Osteocyte (in vitro differentiated cells): Measurements from ENCODE around the gene ETV5. TPM values are rescaled to one million over a fixed set of nuclear protein-coding genes. Genes with fewer than 3 reads are reported as not detected.

Experiments
- DNase-seq: peaks from one replicate; pipeline ENCODE4 v3.0.0; 2021; ENCODE audit warnings: mixed read lengths; ENCODE audit not compliant: unreplicated experiment; ENCODE audit errors: extremely low spot score
- H3K27ac Mint-ChIP-seq: one replicate; pipeline ENCODE4 v1.8.0; 2021; ENCODE audit warnings: mild to moderate bottlenecking, mixed read lengths; ENCODE audit not compliant: unreplicated experiment
- H3K27me3 Mint-ChIP-seq: one replicate; pipeline ENCODE4 v1.8.0; 2021; ENCODE audit warnings: mixed read lengths; ENCODE audit not compliant: unreplicated experiment
- H3K36me3 Mint-ChIP-seq: one replicate; pipeline ENCODE4 v1.8.0; 2021; ENCODE audit warnings: mixed read lengths; ENCODE audit not compliant: unreplicated experiment
- H3K4me1 Mint-ChIP-seq: one replicate; pipeline ENCODE4 v1.8.0; 2021; ENCODE audit warnings: mixed read lengths; ENCODE audit not compliant: unreplicated experiment
- H3K4me3 Mint-ChIP-seq: one replicate; pipeline ENCODE4 v1.8.0; 2021; ENCODE audit warnings: mild to moderate bottlenecking, moderate library complexity, mixed read lengths; ENCODE audit not compliant: unreplicated experiment
- H3K9me3 Mint-ChIP-seq: one replicate; pipeline ENCODE4 v1.8.0; 2021; ENCODE audit warnings: mixed read lengths; ENCODE audit not compliant: unreplicated experiment
- CTCF ChIP-seq: fragments of 200-600 bp; sonication (generic); IDR thresholded peaks from 2 replicates; pipeline ENCODE4 v1.5.0; 2021; ENCODE audit warnings: antibody characterized with exemption, mild to moderate bottlenecking, moderate library complexity
- total RNA-seq: library from RNA; stranded (reverse); gene quantifications from 2 replicates; pipeline ENCODE4 v1.2.1, GENCODE V29; 2021

The ETV5 gene
- total RNA-seq, 1 donor from 2014 or later: 63.6 TPM

GRCh38 chr3:186119499-186119898 lies 10.6 kb upstream of the ETV5 start:
- no peak for DNase-seq
- Mint-ChIP-seq H3K36me3 (no peaks in the 10 kb centered on the region), H3K9me3 (no peaks in the 10 kb centered on the region), H3K27me3 (peaks cover 62% of the 10 kb centered on the region), H3K4me3 (no peak overlapping the region), H3K4me1 (peaks cover 6% of the 10 kb centered on the region), H3K27ac (no peak overlapping the region)
- no peak for TF ChIP-seq CTCF

- peaks cover 64% of the 10 kb centered on the region for H3K27me3 Mint-ChIP-seq
- H3K4me3 Mint-ChIP-seq: no peak overlapping the region
- no peaks in the 10 kb centered on the region for H3K9me3 Mint-ChIP-seq
- no peak overlapping the region for H3K27ac Mint-ChIP-seq
- H3K36me3 Mint-ChIP-seq: no peaks in the 10 kb centered on the region
- no peak for DNase-seq
- no peak for TF ChIP-seq CTCF
- peaks cover 6% of the 10 kb centered on the region for H3K4me1 Mint-ChIP-seq
Observed at GRCh38 chr3:186118692-186119091, 9.8 kb upstream of the ETV5 start.

GRCh38 chr3:186117521-186118134 lies 8.7 kb upstream of the ETV5 start:
- H3K9me3 Mint-ChIP-seq: no peaks in the 10 kb centered on the region
- H3K4me1 Mint-ChIP-seq: peaks cover 6% of the 10 kb centered on the region
- no peak overlapping the region for H3K4me3 Mint-ChIP-seq
- H3K27ac Mint-ChIP-seq: no peak overlapping the region
- no peaks in the 10 kb centered on the region for H3K36me3 Mint-ChIP-seq
- TF ChIP-seq CTCF: no peak
- peaks cover 64% of the 10 kb centered on the region for H3K27me3 Mint-ChIP-seq
- no peak for DNase-seq

- TF ChIP-seq CTCF: no peak
- H3K9me3 Mint-ChIP-seq: no peaks in the 10 kb centered on the region
- H3K27ac Mint-ChIP-seq: no peak overlapping the region
- peaks cover 14% of the 10 kb centered on the region for H3K4me1 Mint-ChIP-seq
- H3K4me3 Mint-ChIP-seq: no peak overlapping the region
- peaks cover 56% of the 10 kb centered on the region for H3K27me3 Mint-ChIP-seq
- no peaks in the 10 kb centered on the region for H3K36me3 Mint-ChIP-seq
- no peak for DNase-seq
Observed at GRCh38 chr3:186115239-186115996, 6.5 kb upstream of the ETV5 start.
